GM12892 (cell line): Measurements from ENCODE around the gene PLPP1.

ENCODE experiments used
- POLR2A ChIP-seq: IDR thresholded peaks from 2 replicates; pipeline ENCODE4 v1.6.1; 2011; ENCODE audit warnings: low read depth, low read length, control low read depth
- POLR2AphosphoS5 ChIP-seq: IDR thresholded peaks from 2 replicates; pipeline ENCODE4 v1.6.1; 2011; ENCODE audit warnings: low read depth, low read length, control low read depth
- TAF1 ChIP-seq: IDR thresholded peaks from 2 replicates; pipeline ENCODE4 v1.6.1; 2011; ENCODE audit warnings: low read depth, mild to moderate bottlenecking, control low read depth, low read length, borderline replicate concordance

DNA sequence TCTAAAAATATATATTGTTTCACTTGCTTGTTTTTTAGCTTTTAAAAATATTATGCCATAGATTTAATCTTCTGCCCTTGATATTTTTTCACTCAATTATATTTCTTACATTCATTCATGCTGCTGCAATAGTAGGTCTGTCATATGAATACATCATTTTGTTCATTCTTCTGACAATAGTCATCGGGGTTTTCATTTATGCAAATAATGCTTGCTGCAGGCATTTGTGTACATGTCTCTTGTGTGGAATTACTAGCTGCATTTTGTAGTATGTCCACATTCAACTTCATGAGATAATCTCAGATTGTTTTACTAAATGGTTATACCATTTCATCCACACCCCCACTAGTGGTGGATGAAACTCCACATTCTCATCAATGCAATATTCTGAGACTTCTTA lies 5.3 kb upstream of the PLPP1 start:
- no peak for TF ChIP-seq TAF1
- no peak for TF ChIP-seq POLR2A
- TF ChIP-seq POLR2AphosphoS5 = no peak
